Neuronal stem cell (in vitro differentiated cells): Measurements from ENCODE around the gene GRIA2.

Source experiments
- DNase-seq: peaks from one replicate; pipeline ENCODE4 v3.0.0-alpha.2; 2013; ENCODE audit warnings: low spot score
- H2AFZ ChIP-seq: one replicate; pipeline ENCODE4 v1.6.1; 2013; ENCODE audit warnings: mild to moderate bottlenecking, low read length, inconsistent platforms
- H2AK5ac ChIP-seq: 2 replicates; pipeline ENCODE4 v1.6.1; 2013; ENCODE audit warnings: low read depth, mild to moderate bottlenecking, inconsistent platforms, low read length, moderate library complexity, mixed read lengths
- H2BK120ac ChIP-seq: 2 replicates; pipeline ENCODE4 v1.6.1; 2013; ENCODE audit warnings: low read depth, mild to moderate bottlenecking, inconsistent platforms, low read length, moderate library complexity, mixed read lengths
- H2BK12ac ChIP-seq: one replicate; pipeline ENCODE4 v1.6.1; 2013; ENCODE audit warnings: low read length, inconsistent platforms
- H2BK15ac ChIP-seq: 2 replicates; pipeline ENCODE4 v1.6.1; 2013; ENCODE audit warnings: mild to moderate bottlenecking, low read length, inconsistent platforms, mixed read lengths
- H2BK5ac ChIP-seq: one replicate; pipeline ENCODE4 v1.6.1; 2013; ENCODE audit warnings: inconsistent platforms, mild to moderate bottlenecking, low read length, moderate library complexity
- H3K14ac ChIP-seq: one replicate; pipeline ENCODE4 v1.6.1; 2013; ENCODE audit warnings: low read length, inconsistent platforms
- H3K18ac ChIP-seq: 2 replicates; pipeline ENCODE4 v1.6.1; 2013; ENCODE audit warnings: low read length, inconsistent platforms
- H3K23ac ChIP-seq: 2 replicates; pipeline ENCODE4 v1.6.1; 2013; ENCODE audit warnings: low read depth, mild to moderate bottlenecking, mixed read lengths, low read length, inconsistent platforms; ENCODE audit not compliant: poor library complexity
- H3K27ac ChIP-seq: replicated peaks from 3 replicates; pipeline ENCODE4 v1.5.1; 2013; ENCODE audit warnings: low read length, inconsistent platforms
- H3K27me3 ChIP-seq, 3 experiments: 2 replicates each; pipeline ENCODE4 v1.6.1; 2013; ENCODE audit warnings: low read length in 3 of 3, mild to moderate bottlenecking in 2 of 3, inconsistent platforms in 1 of 3, low read depth in 1 of 3, mixed read lengths in 1 of 3, moderate library complexity in 1 of 3; ENCODE audit not compliant: control insufficient read depth in 3 of 3, insufficient read depth in 3 of 3
- H3K36me3 ChIP-seq, 2 donors: replicated peaks in 1 of 2; 2 replicates each; pipeline ENCODE4 v1.6.1; 2013; ENCODE audit warnings: low read length in 2 of 2; ENCODE audit not compliant: control insufficient read depth in 2 of 2, insufficient read depth in 2 of 2
- H3K4ac ChIP-seq: 2 replicates; pipeline ENCODE4 v1.6.1; 2013; ENCODE audit warnings: inconsistent platforms, mild to moderate bottlenecking, low read length, moderate library complexity
- H3K4me1 ChIP-seq, 2 donors: 1 replicate in 1 of 2; 2 replicates in 1 of 2; pipeline ENCODE4 v1.6.1; 2013; ENCODE audit warnings: low read length in 2 of 2, low read depth in 1 of 2; ENCODE audit not compliant: control insufficient read depth in 2 of 2, insufficient read depth in 1 of 2
- H3K4me2 ChIP-seq: one replicate; pipeline ENCODE4 v1.6.1; 2013; ENCODE audit warnings: mild to moderate bottlenecking, low read length, inconsistent platforms; ENCODE audit not compliant: insufficient read depth, poor library complexity, severe bottlenecking
- H3K4me3 ChIP-seq, 2 donors: 2 replicates each; pipeline ENCODE4 v1.5.1; 2013; ENCODE audit warnings: low read length in 2 of 2, mild to moderate bottlenecking in 2 of 2, inconsistent platforms in 1 of 2, moderate library complexity in 1 of 2
- H3K79me1 ChIP-seq: one replicate; pipeline ENCODE4 v1.6.1; 2013; ENCODE audit warnings: low read depth, mild to moderate bottlenecking, inconsistent platforms, low read length, moderate library complexity
- H3K9ac ChIP-seq: one replicate; pipeline ENCODE4 v1.6.1; 2013; ENCODE audit warnings: mild to moderate bottlenecking, low read depth, low read length, inconsistent platforms; ENCODE audit not compliant: poor library complexity
- H3K9me3 ChIP-seq, 2 donors: replicated peaks in 1 of 2; 2 replicates each; pipeline versions ENCODE3 to v1.6.1; 2013; ENCODE audit warnings: low read length in 2 of 2, mild to moderate bottlenecking in 2 of 2, inconsistent platforms in 1 of 2, low read depth in 1 of 2, mixed read lengths in 1 of 2, moderate library complexity in 1 of 2; ENCODE audit not compliant: control insufficient read depth in 2 of 2, insufficient read depth in 1 of 2
- H4K8ac ChIP-seq: one replicate; pipeline ENCODE4 v1.6.1; 2013; ENCODE audit warnings: low read depth, mild to moderate bottlenecking, inconsistent platforms, low read length, moderate library complexity
- H4K91ac ChIP-seq: one replicate; pipeline ENCODE4 v1.6.1; 2013; ENCODE audit warnings: low read length, low read depth, mild to moderate bottlenecking, inconsistent platforms; ENCODE audit not compliant: poor library complexity
- WGBS, 2 donors: extraction: QIAGEN DNeasy Blood & Tissue Kit; methylation state at CpG; one replicate each; pipeline ENCODE4 v1.1.7; 2013; ENCODE audit warnings: missing lambda C conversion rate in 2 of 2, mixed read lengths in 1 of 2; ENCODE audit not compliant: insufficient read length in 2 of 2, insufficient replicate concordance in 1 of 2; ENCODE audit errors: extremely low coverage in 2 of 2; 5-methylcytosine and 5-hydroxymethylcytosine counted together

The GRIA2 gene

DNA sequence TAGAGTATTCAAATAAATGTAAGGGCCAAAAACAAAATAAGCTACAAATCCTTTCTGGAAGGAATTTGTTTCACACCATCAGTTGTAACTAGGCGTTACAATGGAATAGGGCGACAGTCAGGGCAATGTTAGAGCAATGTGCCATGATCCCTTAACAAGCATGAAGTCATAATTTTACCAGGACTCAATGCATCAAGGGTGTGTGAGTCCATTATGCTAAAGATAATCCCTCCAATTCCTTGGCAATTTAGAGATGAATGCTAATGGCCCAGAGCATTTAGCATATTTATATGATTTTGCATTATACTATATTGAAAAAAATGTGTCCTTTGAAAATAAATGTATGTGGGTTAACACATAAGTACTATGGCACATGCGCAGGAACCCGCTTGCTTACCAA, 73.1 kb downstream of the GRIA2 start:
- Histone ChIP-seq H3K79me1 (no peaks in the 10 kb centered on the region), H2BK12ac (no peak overlapping the region), H3K18ac (no peak overlapping the region), H3K9me3 (no peaks in the 10 kb centered on the region), H2AFZ (no peak overlapping the region), H3K4me1 (no peaks in the 10 kb centered on the region), H3K14ac (no peak overlapping the region), H3K27ac (no peak overlapping the region), H3K23ac (no peak overlapping the region), H2BK5ac (no peak overlapping the region), H3K9ac (no peak overlapping the region), H3K4ac (no peak overlapping the region), H3K36me3 (no peaks in the 10 kb centered on the region), H2AK5ac (no peak overlapping the region), H4K91ac (no peak overlapping the region), H3K4me3 (no peak overlapping the region), H2BK15ac (no peak overlapping the region), H3K4me2 (no peak overlapping the region), H4K8ac (no peak overlapping the region), H2BK120ac (no peak overlapping the region), H3K27me3 (no peaks in the 10 kb centered on the region)
- no peak for DNase-seq
- WGBS, 2 donors = no CpG with 5 or more reads among the region's 4 CpGs

GRCh38 chr4:157294575-157294974, 74.0 kb downstream of the GRIA2 start:
- H2BK5ac ChIP-seq = no peak overlapping the region
- no peak overlapping the region for H2AFZ ChIP-seq
- H3K4me1 ChIP-seq = no peaks in the 10 kb centered on the region
- H3K14ac ChIP-seq = no peak overlapping the region
- no peak overlapping the region for H3K18ac ChIP-seq
- H3K27ac ChIP-seq = no peak overlapping the region
- no peak overlapping the region for H3K23ac ChIP-seq
- no peak overlapping the region for H2BK15ac ChIP-seq
- H4K8ac ChIP-seq = no peak overlapping the region
- H3K79me1 ChIP-seq = no peaks in the 10 kb centered on the region
- H3K9me3 ChIP-seq = no peaks in the 10 kb centered on the region
- H3K4me2 ChIP-seq = no peak overlapping the region
- no peak overlapping the region for H2BK12ac ChIP-seq
- no peak overlapping the region for H3K4ac ChIP-seq
- H3K36me3 ChIP-seq = no peaks in the 10 kb centered on the region
- H4K91ac ChIP-seq = no peak overlapping the region
- no peak for DNase-seq
- WGBS, 2 donors = no CpG with 5 or more reads among the region's 2 CpGs
- no peaks in the 10 kb centered on the region for H3K27me3 ChIP-seq
- H2AK5ac ChIP-seq = no peak overlapping the region
- no peak overlapping the region for H3K9ac ChIP-seq
- H3K4me3 ChIP-seq = no peak overlapping the region
- H2BK120ac ChIP-seq = no peak overlapping the region

DNA sequence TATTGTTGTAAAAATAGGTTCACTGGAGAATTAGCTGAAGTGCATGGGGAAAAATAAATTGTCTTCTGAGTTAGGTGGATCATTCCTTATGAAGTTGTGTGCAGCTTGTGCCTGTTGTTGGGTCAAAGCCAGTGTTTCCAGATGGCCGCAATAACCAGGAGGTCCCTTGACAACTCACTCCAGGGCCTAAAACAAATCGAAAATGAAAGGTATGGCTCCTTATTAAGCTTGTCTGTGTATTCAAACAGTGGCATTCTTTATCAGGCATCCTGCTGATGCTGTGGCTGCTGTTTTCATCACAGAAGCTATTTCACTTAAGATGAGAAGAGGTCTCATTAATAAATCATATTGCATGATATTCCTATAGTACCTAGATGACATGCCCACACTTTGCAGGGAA, 80.2 kb downstream of the GRIA2 start:
- H2BK120ac ChIP-seq = no peak overlapping the region
- no CpG with 5 or more reads among the region's 2 CpGs for WGBS, 2 donors
- no peak overlapping the region for H2BK15ac ChIP-seq
- no peak overlapping the region for H4K91ac ChIP-seq
- no peak overlapping the region for H2AFZ ChIP-seq
- no peak overlapping the region for H3K27ac ChIP-seq
- no peaks in the 10 kb centered on the region for H3K27me3 ChIP-seq
- H2BK5ac ChIP-seq = no peak overlapping the region
- no peaks in the 10 kb centered on the region for H3K4me1 ChIP-seq
- no peak overlapping the region for H3K23ac ChIP-seq
- no peak overlapping the region for H3K4me2 ChIP-seq
- H4K8ac ChIP-seq = no peak overlapping the region
- no peak overlapping the region for H2AK5ac ChIP-seq
- H3K4ac ChIP-seq = no peak overlapping the region
- H3K14ac ChIP-seq = no peak overlapping the region
- H3K4me3 ChIP-seq = no peak overlapping the region
- DNase-seq = no peak
- H3K79me1 ChIP-seq = no peaks in the 10 kb centered on the region
- no peak overlapping the region for H2BK12ac ChIP-seq
- H3K18ac ChIP-seq = no peak overlapping the region
- H3K9ac ChIP-seq = no peak overlapping the region
- no peaks in the 10 kb centered on the region for H3K36me3 ChIP-seq
- no peaks in the 10 kb centered on the region for H3K9me3 ChIP-seq

DNA sequence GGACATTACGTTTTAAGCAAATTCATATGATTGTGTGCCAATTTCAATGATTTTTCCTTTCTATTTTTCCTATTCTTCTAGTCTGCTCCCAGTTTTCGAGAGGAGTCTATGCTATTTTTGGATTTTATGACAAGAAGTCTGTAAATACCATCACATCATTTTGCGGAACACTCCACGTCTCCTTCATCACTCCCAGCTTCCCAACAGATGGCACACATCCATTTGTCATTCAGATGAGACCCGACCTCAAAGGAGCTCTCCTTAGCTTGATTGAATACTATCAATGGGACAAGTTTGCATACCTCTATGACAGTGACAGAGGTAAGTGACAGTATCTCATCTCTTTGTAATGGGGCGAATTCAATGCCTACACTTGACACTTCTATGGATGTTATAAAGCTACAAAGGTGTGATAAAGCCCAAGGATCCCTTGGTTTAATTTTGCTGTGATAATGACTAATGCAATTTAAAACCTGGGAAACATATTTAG, 83.0 kb downstream of the GRIA2 start:
- Histone ChIP-seq H2BK120ac (no peak overlapping the region), H3K4ac (no peak overlapping the region), H3K4me1 (no peaks in the 10 kb centered on the region), H3K4me3 (no peak overlapping the region), H2BK12ac (no peak overlapping the region), H3K79me1 (no peaks in the 10 kb centered on the region), H3K9ac (no peak overlapping the region), H3K18ac (no peak overlapping the region), H3K4me2 (no peak overlapping the region), H3K23ac (no peak overlapping the region), H2AFZ (no peak overlapping the region), H2BK15ac (no peak overlapping the region), H4K8ac (no peak overlapping the region), H4K91ac (no peak overlapping the region), H3K27me3 (no peaks in the 10 kb centered on the region), H3K36me3 (no peaks in the 10 kb centered on the region), H3K27ac (no peak overlapping the region), H2BK5ac (no peak overlapping the region), H2AK5ac (no peak overlapping the region), H3K9me3 (no peaks in the 10 kb centered on the region), H3K14ac (no peak overlapping the region)
- DNase-seq = no peak
- WGBS, 2 donors = no CpG with 5 or more reads among the region's 6 CpGs
